HCT116 (cell line): Measurements from ENCODE around the gene KANSL3. TPM values are rescaled to one million over a fixed set of nuclear protein-coding genes. Genes with fewer than 3 reads are reported as not detected.

ENCODE experiments used
- ATAC-seq: fragments of 200-7000 bp; cut with Tn5 transposase; 2 replicates; pipeline ENCODE4 v1.9.1; 2020; ENCODE audit warnings: mild to moderate bottlenecking, moderate library complexity
- BruUV-seq: library from RNA; stranded (reverse); fragments of 400-500 nt; replicated peaks from 2 replicates; lab custom pipeline; 2021; lab: Mats Ljungman, UMichigan
- CTCF ChIA-PET: fragments of 300-600 bp; sonication (Branson Sonifier 250); formaldehyde crosslinking; loops from one replicate; lab custom pipeline; 2021; ENCODE audit warnings: antibody characterized with exemption; lab: Charles Lee
- POLR2A ChIA-PET: fragments of 300-600, 350-600 bp; sonication (Branson Sonifier 250); formaldehyde crosslinking; loops from one replicate; lab custom pipeline; 2021; ENCODE audit warnings: antibody characterized with exemption; lab: Charles Lee
- RAD21 ChIA-PET, 2 experiments: fragments of 300-600 bp; sonication (Branson Sonifier 250); formaldehyde crosslinking; loops; one replicate each; lab custom pipeline; 2023; ENCODE audit warnings: low total read pairs in 2 of 2; ENCODE audit not compliant: uncharacterized antibody in 2 of 2, unreplicated experiment in 2 of 2, low non-redundant PET in 1 of 2; lab: Charles Lee
- DNase-seq: peaks from one replicate; pipeline ENCODE4 v3.0.0-alpha.2; 2010; ENCODE audit warnings: low read depth, low spot score
- H2AFZ ChIP-seq: fragments of 200-600 bp; shearing (Covaris generic), sonication (generic); 2 replicates; pipeline ENCODE4 v1.6.1; 2017; ENCODE audit warnings: low read depth, mixed run types, mixed read lengths, antibody characterized with exemption, low read length; ENCODE audit not compliant: poor library complexity, severe bottlenecking
- H3K27ac ChIP-seq: 2 replicates; pipeline ENCODE4 v1.5.1; 2012; ENCODE audit warnings: low read depth, low read length
- H3K27me3 ChIP-seq: fragments of 200-600 bp; sonication (generic); 2 replicates; pipeline ENCODE4 v1.6.1; 2016; ENCODE audit warnings: mixed run types, low read length, mixed read lengths; ENCODE audit not compliant: insufficient read depth
- H3K36me3 ChIP-seq, 2 experiments: fragments of 200-500 bp in 1 of 2; fragments of 200-600 bp in 1 of 2; sonication (Bioruptor generic) in 1 of 2; sonication (generic) in 1 of 2; 2 replicates each; pipeline versions ENCODE4 v1.5.1 to v1.6.1; 2014 to 2016; ENCODE audit warnings: low read length in 2 of 2, inconsistent platforms in 1 of 2, mixed read lengths in 1 of 2, mixed run types in 1 of 2; ENCODE audit not compliant: insufficient read depth in 2 of 2, control insufficient read depth in 1 of 2
- H3K4me1 ChIP-seq, 2 experiments: fragments of 200-600 bp in 1 of 2; sonication (generic) in 1 of 2; 2 replicates each; pipeline versions ENCODE4 v1.5.1 to v1.6.1; 2012 to 2017; ENCODE audit warnings: low read length in 2 of 2, inconsistent platforms in 1 of 2, mild to moderate bottlenecking in 1 of 2, mixed read lengths in 1 of 2, mixed run types in 1 of 2, moderate library complexity in 1 of 2; ENCODE audit not compliant: insufficient read depth in 2 of 2, control insufficient read depth in 1 of 2
- H3K4me2 ChIP-seq: fragments of 200-600 bp; sonication (generic); 2 replicates; pipeline ENCODE4 v1.6.1; 2017; ENCODE audit warnings: mixed run types, low read length, mixed read lengths
- H3K4me3 ChIP-seq, 2 experiments: fragments of 200-600 bp in 1 of 2; sonication (generic) in 1 of 2; replicated peaks in 1 of 2; 2 replicates each; pipeline ENCODE4 v1.5.1; 2011 to 2016; ENCODE audit warnings: low read length in 2 of 2, control low read depth in 1 of 2, low read depth in 1 of 2, mild to moderate bottlenecking in 1 of 2, mixed read lengths in 1 of 2, mixed run types in 1 of 2
- H3K79me2 ChIP-seq: fragments of 200-600 bp; sonication (generic); 2 replicates; pipeline ENCODE4 v1.6.1; 2017; ENCODE audit warnings: mild to moderate bottlenecking, mixed run types, low read length, moderate library complexity, mixed read lengths; ENCODE audit not compliant: insufficient read depth
- H3K9ac ChIP-seq: fragments of 200-600 bp; sonication (generic); 2 replicates; pipeline ENCODE4 v1.6.1; 2016; ENCODE audit warnings: low read length, mixed read lengths
- H3K9me2 ChIP-seq: fragments of 200-600 bp; sonication (generic), shearing (Covaris generic); 2 replicates; pipeline ENCODE4 v1.6.1; 2017; ENCODE audit warnings: mixed run types, mild to moderate bottlenecking, moderate library complexity; ENCODE audit not compliant: insufficient read depth
- H3K9me3 ChIP-seq, 2 experiments: fragments of 200-500 bp in 1 of 2; fragments of 200-600 bp in 1 of 2; sonication (Bioruptor generic) in 1 of 2; sonication (generic) in 1 of 2; 2 replicates each; pipeline ENCODE4 v1.6.1; 2014 to 2017; ENCODE audit warnings: low read length in 2 of 2, mixed read lengths in 2 of 2, inconsistent platforms in 1 of 2, low read depth in 1 of 2, mild to moderate bottlenecking in 1 of 2, mixed run types in 1 of 2, moderate library complexity in 1 of 2; ENCODE audit not compliant: control insufficient read depth in 1 of 2, insufficient read depth in 1 of 2
- H4K20me1 ChIP-seq: fragments of 200-600 bp; sonication (generic), shearing (Covaris generic); 2 replicates; pipeline ENCODE4 v1.6.1; 2017; ENCODE audit warnings: mixed run types, mild to moderate bottlenecking, moderate library complexity; ENCODE audit not compliant: insufficient read depth
- CBX3 ChIP-seq: IDR thresholded peaks from 2 replicates; pipeline ENCODE4 v1.6.1; 2012; ENCODE audit warnings: low read depth
- CEBPB ChIP-seq: IDR thresholded peaks from 2 replicates; pipeline ENCODE4 v1.6.1; 2012; ENCODE audit warnings: low read depth
- EGR1 ChIP-seq: IDR thresholded peaks from 2 replicates; pipeline ENCODE4 v1.6.1; 2012; ENCODE audit warnings: low read depth
- ELF1 ChIP-seq: IDR thresholded peaks from 2 replicates; pipeline ENCODE4 v1.6.1; 2012; ENCODE audit warnings: low read depth, borderline replicate concordance
- EZH2 ChIP-seq: fragments of 200-600 bp; sonication (generic); IDR thresholded peaks from 2 replicates; pipeline ENCODE4 v1.6.1; 2017; ENCODE audit warnings: antibody characterized with exemption, mixed run types
- EZH2phosphoT487 ChIP-seq: fragments of 200-600 bp; IDR thresholded peaks from 2 replicates; pipeline ENCODE4 v1.6.1; 2018; ENCODE audit warnings: antibody characterized with exemption, borderline replicate concordance
- FOSL1 ChIP-seq: IDR thresholded peaks from 2 replicates; pipeline ENCODE4 v1.6.1; 2012; ENCODE audit warnings: low read depth
- POLR2AphosphoS5 ChIP-seq: IDR thresholded peaks from 2 replicates; pipeline ENCODE4 v1.6.1; 2011; ENCODE audit warnings: mild to moderate bottlenecking, low read depth, low read length, moderate library complexity
- RAD21 ChIP-seq: IDR thresholded peaks from 2 replicates; pipeline ENCODE4 v1.6.1; 2012; ENCODE audit warnings: low read depth, mild to moderate bottlenecking
- SP1 ChIP-seq: IDR thresholded peaks from 2 replicates; pipeline ENCODE4 v1.6.1; 2012; ENCODE audit warnings: low read depth
- SRF ChIP-seq: IDR thresholded peaks from 2 replicates; pipeline ENCODE4 v1.6.1; 2012; ENCODE audit warnings: low read depth
- TCF7L2 ChIP-seq: IDR thresholded peaks from 2 replicates; pipeline ENCODE4 v1.7.0; 2011; ENCODE audit warnings: borderline replicate concordance, inconsistent platforms; ENCODE audit not compliant: insufficient read depth, insufficient read length; ENCODE audit errors: extremely low read depth
- YY1 ChIP-seq: IDR thresholded peaks from 2 replicates; pipeline ENCODE4 v1.6.1; 2011; ENCODE audit warnings: low read length, low read depth, moderate library complexity, mild to moderate bottlenecking; ENCODE audit not compliant: insufficient replicate concordance; ENCODE audit errors: extremely low read depth
- ZFX ChIP-seq: fragments of 450-650 bp; IDR thresholded peaks from 2 replicates; pipeline ENCODE4 v1.6.1; 2017
- ZNF274 ChIP-seq: fragments of 200-500 bp; sonication (Bioruptor generic); IDR thresholded peaks from 2 replicates; pipeline ENCODE4 v1.6.1; 2014; ENCODE audit warnings: mild to moderate bottlenecking, low read depth, low read length, inconsistent platforms
- intact Hi-C: fragments of 100-400 bp; cut with micrococcal nuclease; formaldehyde crosslinking; loops from 2 replicates; pipeline ENCODE4 v1.10.0; 2022
- total RNA-seq: library from RNA; stranded (reverse); gene quantifications from one replicate; pipeline ENCODE4 v1.2.1, GENCODE V29; 2021; ENCODE audit not compliant: unreplicated experiment
- TF ChIP-seq, protein P1 (sequence below): IDR thresholded peaks from 2 replicates; pipeline ENCODE4 v1.6.1; 2012
- TF ChIP-seq, protein P2 (sequence below): IDR thresholded peaks from 2 replicates; pipeline ENCODE4 v1.6.1; 2012; ENCODE audit warnings: low read depth
- TF ChIP-seq, protein P3 (sequence below), 3 experiments: fragments of 200-600 bp in 1 of 3; sonication (generic) in 1 of 3; IDR thresholded peaks in 2 of 3; conservative IDR thresholded peaks in 1 of 3; 2 replicates each; pipeline ENCODE4 v1.5.1; 2012 to 2017; ENCODE audit warnings: low read depth in 2 of 3, low read length in 2 of 3, antibody characterized with exemption in 1 of 3, borderline replicate concordance in 1 of 3, control low read depth in 1 of 3, mild to moderate bottlenecking in 1 of 3, mixed read lengths in 1 of 3, mixed run types in 1 of 3, moderate library complexity in 1 of 3; ENCODE audit not compliant: insufficient read depth in 1 of 3

The KANSL3 gene
- total RNA-seq, 1 experiment from 2014 or later, result 35.8 TPM

- TF ChIP-seq ELF1, result no peak
- TF ChIP-seq EZH2, result no peak
- TF ChIP-seq SP1, result no peak
- TF ChIP-seq, protein P1, sequence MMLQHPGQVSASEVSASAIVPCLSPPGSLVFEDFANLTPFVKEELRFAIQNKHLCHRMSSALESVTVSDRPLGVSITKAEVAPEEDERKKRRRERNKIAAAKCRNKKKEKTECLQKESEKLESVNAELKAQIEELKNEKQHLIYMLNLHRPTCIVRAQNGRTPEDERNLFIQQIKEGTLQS, result no peak
- TF ChIP-seq EGR1, result no peak
- TF ChIP-seq, all 23 proteins: peak for 5
Measured at GRCh38 chr2:96549967-96550786, 87.9 kb downstream of the KANSL3 start (continued).

- Histone ChIP-seq H3K4me2 (peak overlapping the region; percentile 62), H3K36me3 (no peaks in the 10 kb centered on the region), H3K27ac (no peak overlapping the region; the same call in 1 of the 2 replicates), H3K9me2 (no peaks in the 10 kb centered on the region), H4K20me1 (no peaks in the 10 kb centered on the region), H3K9ac (no peak overlapping the region), H2AFZ (no peak overlapping the region), H3K9me3 (no peaks in the 10 kb centered on the region), H3K4me3 (no peak overlapping the region), H3K27me3 (no peaks in the 10 kb centered on the region), H3K79me2 (no peaks in the 10 kb centered on the region), H3K4me1 (peaks cover 9 to 30% of the 10 kb centered on the region in 2 experiments; a peak in 3 of 4 replicates)
- intact Hi-C loops, result no loop called here
- ChIA-PET POLR2A (no interaction called here), RAD21 (no interaction called here), CTCF (interaction anchor here (1.0 to 2.1 kb wide), 15 partner anchors 10 to 563 kb away, joined by 3 to 22 read pairs (median 7); partner anchors contain the start of genes ANKRD39, ARID5A, CNNM3 and ITPRIPL1)
- no peak for DNase-seq
- no peak for ATAC-seq
- BruUV-seq, result no TSS peak
- no peak for TF ChIP-seq ZFX
- TF ChIP-seq RAD21, result no peak
- TF ChIP-seq TCF7L2, result no peak
- no peak for TF ChIP-seq FOSL1
- TF ChIP-seq CBX3, result no peak
- TF ChIP-seq, protein P1, result no peak
- no peak for TF ChIP-seq SRF
- no peak for TF ChIP-seq EZH2
- no peak for TF ChIP-seq ZNF274
- TF ChIP-seq, protein P2, sequence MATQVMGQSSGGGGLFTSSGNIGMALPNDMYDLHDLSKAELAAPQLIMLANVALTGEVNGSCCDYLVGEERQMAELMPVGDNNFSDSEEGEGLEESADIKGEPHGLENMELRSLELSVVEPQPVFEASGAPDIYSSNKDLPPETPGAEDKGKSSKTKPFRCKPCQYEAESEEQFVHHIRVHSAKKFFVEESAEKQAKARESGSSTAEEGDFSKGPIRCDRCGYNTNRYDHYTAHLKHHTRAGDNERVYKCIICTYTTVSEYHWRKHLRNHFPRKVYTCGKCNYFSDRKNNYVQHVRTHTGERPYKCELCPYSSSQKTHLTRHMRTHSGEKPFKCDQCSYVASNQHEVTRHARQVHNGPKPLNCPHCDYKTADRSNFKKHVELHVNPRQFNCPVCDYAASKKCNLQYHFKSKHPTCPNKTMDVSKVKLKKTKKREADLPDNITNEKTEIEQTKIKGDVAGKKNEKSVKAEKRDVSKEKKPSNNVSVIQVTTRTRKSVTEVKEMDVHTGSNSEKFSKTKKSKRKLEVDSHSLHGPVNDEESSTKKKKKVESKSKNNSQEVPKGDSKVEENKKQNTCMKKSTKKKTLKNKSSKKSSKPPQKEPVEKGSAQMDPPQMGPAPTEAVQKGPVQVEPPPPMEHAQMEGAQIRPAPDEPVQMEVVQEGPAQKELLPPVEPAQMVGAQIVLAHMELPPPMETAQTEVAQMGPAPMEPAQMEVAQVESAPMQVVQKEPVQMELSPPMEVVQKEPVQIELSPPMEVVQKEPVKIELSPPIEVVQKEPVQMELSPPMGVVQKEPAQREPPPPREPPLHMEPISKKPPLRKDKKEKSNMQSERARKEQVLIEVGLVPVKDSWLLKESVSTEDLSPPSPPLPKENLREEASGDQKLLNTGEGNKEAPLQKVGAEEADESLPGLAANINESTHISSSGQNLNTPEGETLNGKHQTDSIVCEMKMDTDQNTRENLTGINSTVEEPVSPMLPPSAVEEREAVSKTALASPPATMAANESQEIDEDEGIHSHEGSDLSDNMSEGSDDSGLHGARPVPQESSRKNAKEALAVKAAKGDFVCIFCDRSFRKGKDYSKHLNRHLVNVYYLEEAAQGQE, result no peak
- TF ChIP-seq SP1, result no peak
- no peak for TF ChIP-seq CEBPB
- no peak for TF ChIP-seq EZH2phosphoT487
- no peak for TF ChIP-seq YY1
- TF ChIP-seq, protein P3, sequence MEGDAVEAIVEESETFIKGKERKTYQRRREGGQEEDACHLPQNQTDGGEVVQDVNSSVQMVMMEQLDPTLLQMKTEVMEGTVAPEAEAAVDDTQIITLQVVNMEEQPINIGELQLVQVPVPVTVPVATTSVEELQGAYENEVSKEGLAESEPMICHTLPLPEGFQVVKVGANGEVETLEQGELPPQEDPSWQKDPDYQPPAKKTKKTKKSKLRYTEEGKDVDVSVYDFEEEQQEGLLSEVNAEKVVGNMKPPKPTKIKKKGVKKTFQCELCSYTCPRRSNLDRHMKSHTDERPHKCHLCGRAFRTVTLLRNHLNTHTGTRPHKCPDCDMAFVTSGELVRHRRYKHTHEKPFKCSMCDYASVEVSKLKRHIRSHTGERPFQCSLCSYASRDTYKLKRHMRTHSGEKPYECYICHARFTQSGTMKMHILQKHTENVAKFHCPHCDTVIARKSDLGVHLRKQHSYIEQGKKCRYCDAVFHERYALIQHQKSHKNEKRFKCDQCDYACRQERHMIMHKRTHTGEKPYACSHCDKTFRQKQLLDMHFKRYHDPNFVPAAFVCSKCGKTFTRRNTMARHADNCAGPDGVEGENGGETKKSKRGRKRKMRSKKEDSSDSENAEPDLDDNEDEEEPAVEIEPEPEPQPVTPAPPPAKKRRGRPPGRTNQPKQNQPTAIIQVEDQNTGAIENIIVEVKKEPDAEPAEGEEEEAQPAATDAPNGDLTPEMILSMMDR (IDR thresholded peaks at IDR 0.05 in 2 of 3, conservative IDR thresholded peaks at IDR 0.05 in 1 of 3; ENCODE audit: borderline replicate concordance in 1 of 3, insufficient read depth in 1 of 3, low read depth in 2 of 3, low read length in 2 of 3), result no peak
- no peak for TF ChIP-seq POLR2AphosphoS5
Measured at GRCh38 chr2:96549466-96549785, 88.7 kb downstream of the KANSL3 start.
